Upper lobe of right lung (tissue), 1 donor: Measurements from ENCODE around the gene SDHAF3. TPM values are rescaled to one million over a fixed set of nuclear protein-coding genes. Genes with fewer than 3 reads are reported as not detected.
"Not testable (repeated sequence)": the region's sequence is repeated elsewhere in the genome, so short reads cannot be mapped to it uniquely, and the experiment has no call there.

Experiments
- ATAC-seq: fragments of 200-7000 bp; cut with Tn5 transposase; one replicate; pipeline ENCODE4 v1.9.1; 2020; ENCODE audit warnings: mild to moderate bottlenecking, moderate library complexity
- DNase-seq: peaks from one replicate; pipeline ENCODE4 v3.0.0-alpha.2; 2020
- H3K27ac ChIP-seq: fragments of 200-600 bp; one replicate; pipeline ENCODE4 v1.8.0; 2022
- H3K27me3 ChIP-seq: fragments of 200-600 bp; one replicate; pipeline ENCODE4 v1.8.0; 2022; ENCODE audit warnings: mild to moderate bottlenecking
- H3K36me3 ChIP-seq: fragments of 200-600 bp; one replicate; pipeline ENCODE4 v1.8.0; 2022
- H3K4me1 ChIP-seq: fragments of 200-600 bp; one replicate; pipeline ENCODE4 v1.8.0; 2022
- H3K4me3 ChIP-seq: fragments of 200-600 bp; one replicate; pipeline ENCODE4 v1.8.0; 2022; ENCODE audit warnings: mild to moderate bottlenecking
- H3K9me3 ChIP-seq: fragments of 200-600 bp; one replicate; pipeline ENCODE4 v1.8.0; 2022
- CTCF ChIP-seq: fragments of 200-600 bp; IDR thresholded peaks from one replicate; pipeline ENCODE4 v1.8.0; 2022; ENCODE audit warnings: antibody characterized with exemption
- intact Hi-C: fragments of 100-400 bp; cut with DNase I; formaldehyde crosslinking; loops from one replicate; pipeline ENCODE4 v1.11.0; 2022
- total RNA-seq: library from RNA; stranded (reverse); fragmentation: NEBNext Ultra II Directional; extraction: Animal tissue kit (Norgen Biotek cat#: 25700); gene quantifications from one replicate; pipeline ENCODE4 v1.2.1, GENCODE V29; 2021
- donor health status: DM: no; HTN: yes; CAD: no; lungs with severe emphysema.

SDHAF3 gene
- total RNA-seq, 1 donor from 2014 or later = 10.0 TPM

- DNase-seq = no peak
- intact Hi-C loops = no loop called here
- Histone ChIP-seq H3K27me3 (no peaks in the 10 kb centered on the region), H3K36me3 (no peaks in the 10 kb centered on the region), H3K4me1 (peaks cover 9% of the 10 kb centered on the region), H3K27ac (peak overlapping the region; percentile 79), H3K9me3 (no peaks in the 10 kb centered on the region), H3K4me3 (peak overlapping the region; percentile 80)
- TF ChIP-seq CTCF = no peak
- ATAC-seq = no peak
Measured at GRCh38 chr7:97118306-97118917, 914 bp downstream of the SDHAF3 start.

DNA sequence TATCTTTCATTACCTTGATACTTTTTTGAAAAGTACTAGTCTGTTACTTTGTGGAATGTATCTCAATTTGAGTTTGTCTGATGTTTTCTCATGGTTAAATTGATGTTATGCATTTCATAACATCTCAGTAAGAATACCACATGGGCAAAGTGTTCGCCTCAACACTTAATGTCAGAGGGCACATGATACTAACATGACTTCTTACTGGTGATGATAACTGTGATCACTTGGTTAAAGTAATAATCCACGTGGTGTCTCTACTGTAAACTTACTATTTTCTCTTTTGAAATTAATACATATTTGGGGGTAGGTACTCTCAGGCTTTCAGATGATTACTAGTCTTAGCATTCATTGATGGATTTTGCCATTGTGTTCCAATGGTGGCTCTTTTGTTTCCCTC is 2.2 kb downstream of the SDHAF3 start:
- Histone ChIP-seq H3K4me1 (peaks cover 9% of the 10 kb centered on the region), H3K4me3 (no peak overlapping the region), H3K27me3 (no peaks in the 10 kb centered on the region), H3K27ac (no peak overlapping the region), H3K36me3 (no peaks in the 10 kb centered on the region), H3K9me3 (no peaks in the 10 kb centered on the region)
- DNase-seq (no peak), ATAC-seq (no peak)
- intact Hi-C loops = no loop called here
- TF ChIP-seq CTCF = no peak

DNA sequence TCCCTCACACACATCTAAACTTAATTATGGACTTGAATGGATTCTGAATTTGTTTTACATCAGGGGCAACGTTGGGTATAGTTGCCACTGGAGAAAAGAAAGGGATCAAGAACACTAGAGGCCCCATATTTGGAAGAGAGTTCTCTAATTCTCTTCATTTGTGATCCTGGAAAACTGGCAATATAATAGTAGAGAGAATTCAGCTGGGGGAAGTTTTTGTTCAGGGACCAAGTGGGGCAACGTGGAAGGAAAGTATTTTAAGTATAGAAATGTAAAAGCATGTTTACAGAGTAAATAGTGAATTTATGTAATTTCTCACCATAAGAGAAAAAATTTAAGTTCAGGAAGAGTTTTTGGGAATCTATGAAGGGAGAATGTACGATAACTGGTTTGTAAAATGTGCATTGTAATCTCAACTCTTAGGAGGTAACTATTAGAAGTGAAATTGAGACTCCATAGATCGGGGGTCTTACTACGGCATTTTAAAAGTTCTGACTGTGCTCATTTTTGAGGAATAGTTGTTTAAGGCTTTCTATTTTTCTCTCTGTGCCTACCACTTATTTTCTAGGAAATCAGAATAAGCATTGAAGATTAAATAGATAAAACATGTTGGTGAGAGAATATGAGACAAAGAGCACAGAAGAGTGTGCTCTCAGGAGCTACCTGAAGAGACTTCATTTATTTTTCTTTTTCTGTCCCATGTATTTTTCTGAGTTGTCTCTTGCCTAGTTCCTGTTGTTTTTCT is 3.4 kb downstream of the SDHAF3 start:
- Histone ChIP-seq H3K27ac (no peak overlapping the region), H3K9me3 (no peaks in the 10 kb centered on the region), H3K36me3 (no peaks in the 10 kb centered on the region), H3K27me3 (no peaks in the 10 kb centered on the region), H3K4me3 (no peak overlapping the region), H3K4me1 (peaks cover 9% of the 10 kb centered on the region)
- DNase-seq (no peak), ATAC-seq (no peak)
- intact Hi-C loops = no loop called here
- no peak for TF ChIP-seq CTCF

- H3K4me1 ChIP-seq, H3K9me3 ChIP-seq, DNase-seq, H3K36me3 ChIP-seq, intact Hi-C loops, H3K4me3 ChIP-seq, H3K27me3 ChIP-seq, H3K27ac ChIP-seq, ATAC-seq: not testable (repeated sequence)
Measured at GRCh38 chr7:97123115-97123514, 5.6 kb downstream of the SDHAF3 start.

DNA sequence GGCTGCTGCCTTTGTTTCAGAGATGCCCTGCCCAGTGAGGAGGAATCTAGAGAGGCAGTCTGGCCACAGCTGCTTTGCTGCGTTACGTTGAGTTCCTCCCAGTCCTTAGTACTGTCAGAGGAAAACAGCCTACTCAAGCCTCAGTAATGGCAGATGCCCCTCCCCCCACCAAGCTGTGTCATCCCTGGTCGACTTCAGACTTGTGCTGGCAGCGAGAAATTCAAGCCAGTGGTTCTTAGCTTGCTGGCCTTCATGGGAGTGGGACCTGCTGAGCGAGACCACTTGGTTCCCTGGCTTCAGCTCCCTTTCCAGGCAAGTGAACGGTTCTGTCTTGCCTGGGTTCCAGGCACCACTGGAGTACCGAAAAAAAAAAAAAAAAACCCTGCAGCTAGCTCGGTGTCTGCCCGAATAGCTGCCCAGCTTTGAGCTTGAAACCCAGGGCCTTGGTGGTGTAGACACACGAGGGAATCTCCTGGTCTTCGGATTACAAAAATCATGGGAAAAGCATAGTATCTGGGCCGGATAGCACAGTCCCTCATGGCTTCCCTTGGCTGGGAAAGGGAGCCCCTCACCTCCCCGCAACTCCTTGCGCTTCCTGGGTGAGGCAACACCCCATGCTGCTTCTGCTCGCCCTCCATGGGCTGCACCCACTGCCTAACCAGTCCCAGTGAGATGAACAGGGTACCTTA is 9.1 kb downstream of the SDHAF3 start:
- Histone ChIP-seq H3K4me1 (no peaks in the 10 kb centered on the region), H3K36me3 (no peaks in the 10 kb centered on the region), H3K27ac (no peak overlapping the region), H3K9me3 (no peaks in the 10 kb centered on the region), H3K27me3 (no peaks in the 10 kb centered on the region), H3K4me3 (no peak overlapping the region)
- TF ChIP-seq CTCF = no peak
- intact Hi-C loops = no loop called here
- DNase-seq (no peak), ATAC-seq (no peak)

- no peak overlapping the region for H3K27ac ChIP-seq
- H3K9me3 ChIP-seq = no peaks in the 10 kb centered on the region
- TF ChIP-seq CTCF = no peak
- no peaks in the 10 kb centered on the region for H3K27me3 ChIP-seq
- no peaks in the 10 kb centered on the region for H3K36me3 ChIP-seq
- intact Hi-C loops = no loop called here
- no peaks in the 10 kb centered on the region for H3K4me1 ChIP-seq
- ATAC-seq = no peak
- no peak for DNase-seq
- no peak overlapping the region for H3K4me3 ChIP-seq
Measured at GRCh38 chr7:97128736-97129135, 11.2 kb downstream of the SDHAF3 start.
